ENCODE measurements around the gene SPATA22. TPM values are rescaled to one million over a fixed set of nuclear protein-coding genes. Genes with fewer than 3 reads are reported as not detected.
"Not testable (repeated sequence)": the region's sequence is repeated elsewhere in the genome, so short reads cannot be mapped to it uniquely, and the experiment has no call there.

The SPATA22 gene
- total and polyA plus RNA-seq, 2 of the 4 experiments (the other 2 are of a cell fraction), result 0.18 to 0.29 TPM

DNA sequence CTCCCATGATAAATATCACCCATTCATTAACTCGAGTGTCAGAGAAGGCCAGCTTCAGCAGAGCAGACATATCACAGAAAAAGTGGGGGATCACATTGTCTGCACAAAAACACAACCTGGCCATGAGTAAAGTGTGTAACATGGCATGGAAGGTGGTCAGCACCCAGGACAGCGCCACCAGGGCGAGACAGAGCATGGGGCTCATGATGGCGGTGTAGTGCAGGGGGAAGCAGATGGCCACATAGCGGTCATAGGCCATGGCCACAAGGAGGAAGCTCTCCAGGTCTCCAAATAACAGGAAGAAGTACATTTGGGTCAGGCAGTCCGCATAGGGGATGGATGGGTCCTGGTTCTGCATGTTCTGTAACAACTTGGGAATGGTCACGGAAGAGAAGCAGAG, 73.8 kb downstream of the SPATA22 start:
- H3K23ac ChIP-seq (ENCODE audit: low read depth, low read length); H3K9me3 ChIP-seq (ENCODE audit: control insufficient read depth, insufficient read depth, low read length); H3K4me1 ChIP-seq (ENCODE audit: control insufficient read depth, insufficient read depth, low read length); POLR2A ChIA-PET (ENCODE audit: unreplicated experiment); H3K9me1 ChIP-seq (ENCODE audit: insufficient read depth, low read length); dilution Hi-C loops (cut with HindIII; ENCODE audit: low sequenced_read_pairs, unreplicated experiment); H2BK5ac ChIP-seq (ENCODE audit: low read depth, low read length, poor library complexity, severe bottlenecking); CTCF ChIA-PET; H4K5ac ChIP-seq (ENCODE audit: low read depth, low read length); H2BK20ac ChIP-seq (ENCODE audit: low read depth, low read length); ATAC-seq (ENCODE audit: low read depth); H2BK15ac ChIP-seq (ENCODE audit: low read depth, low read length); H3K36me3 ChIP-seq (ENCODE audit: control insufficient read depth, insufficient read depth, low read length); H3K27ac ChIP-seq (ENCODE audit: insufficient read depth, low read length); H2AK9ac ChIP-seq (replicated peaks; ENCODE audit: low read depth, low read length, poor library complexity); H3K4ac ChIP-seq (ENCODE audit: low read depth, low read length); H3K9ac ChIP-seq (ENCODE audit: low read depth, low read length); H3K18ac ChIP-seq (ENCODE audit: low read depth, low read length); H4K91ac ChIP-seq (ENCODE audit: insufficient read depth, low read depth, low read length); H3K4me2 ChIP-seq (ENCODE audit: low read depth, low read length); H2AFZ ChIP-seq (replicated peaks; ENCODE audit: low read length, poor library complexity); H3K56ac ChIP-seq (ENCODE audit: extremely low read depth, insufficient read depth, low read length); H3K27me3 ChIP-seq (ENCODE audit: control insufficient read depth, insufficient read depth, low read length); intact Hi-C loops (cut with micrococcal nuclease); in situ Hi-C loops (cut with MboI; ENCODE audit: low sequenced_read_pairs); H3K4me3 ChIP-seq (ENCODE audit: insufficient read depth, low read depth, low read length); DNase-seq; BruUV-seq (replicated peaks); H4K20me1 ChIP-seq (ENCODE audit: insufficient read depth, low read length); H2AK5ac ChIP-seq (ENCODE audit: low read depth, low read length); H3K79me1 ChIP-seq (ENCODE audit: low read depth in 1 of 2, low read length in 2 of 2); H2BK120ac ChIP-seq (ENCODE audit: low read depth, low read length); H3K14ac ChIP-seq (replicated peaks; ENCODE audit: low read depth, low read length); H4K8ac ChIP-seq (ENCODE audit: low read depth in 2 of 2, low read length in 2 of 2): not testable (repeated sequence)
- WGBS, 2 experiments (ENCODE audit: extremely low coverage in 2 of 2, insufficient read length in 1 of 2), result 42% methylated on average over 5 of the region's 7 CpGs; no CpG with 5 or more reads in 1 of the 2 experiments

Other genes with a start within 250 kb of the SPATA22 start
- not detected in 2 replicates for gene OR3A1, start 173.5 kb downstream of the SPATA22 start, total RNA-seq (2012; rRNA removed)
- not detected in 2 replicates for gene OR3A1, start 173.5 kb downstream of the SPATA22 start, polyA plus RNA-seq (2012; rRNA removed)
- not detected in 2 replicates for gene OR3A2, start 85.5 kb downstream of the SPATA22 start, total RNA-seq (2012; rRNA removed)
- not detected in 2 replicates for gene OR3A2, start 85.5 kb downstream of the SPATA22 start, polyA plus RNA-seq (2012; rRNA removed)
- not detected in 2 replicates for gene OR1E1, start 73.4 kb downstream of the SPATA22 start, total RNA-seq (2012; rRNA removed)
- gene OR1E1, start 73.4 kb downstream of the SPATA22 start, polyA plus RNA-seq (2012; rRNA removed), result not detected in 2 replicates
- not detected in 2 replicates for gene OR3A3, start 60.4 kb downstream of the SPATA22 start, total RNA-seq (2012; rRNA removed)
- not detected in 2 replicates for gene OR3A3, start 60.4 kb downstream of the SPATA22 start, polyA plus RNA-seq (2012; rRNA removed)
- gene OR1E2, start 38.0 kb downstream of the SPATA22 start, total RNA-seq (2012; rRNA removed), result not detected in 2 replicates
- not detected in 2 replicates for gene OR1E2, start 38.0 kb downstream of the SPATA22 start, polyA plus RNA-seq (2012; rRNA removed)
- gene ASPA, start 4.2 kb upstream of the SPATA22 start, total RNA-seq (2012; rRNA removed), result not detected in 2 replicates
- 0.02 TPM in 1 of 2 replicates, not detected in the other for gene ASPA, start 4.2 kb upstream of the SPATA22 start, polyA plus RNA-seq (2012; rRNA removed)
- under 0.01 and 0.18 TPM in 2 replicates for gene TRPV3, start 86.0 kb upstream of the SPATA22 start, total RNA-seq (2012; rRNA removed)
- 0.10 and 0.26 TPM in 2 replicates for gene TRPV3, start 86.0 kb upstream of the SPATA22 start, polyA plus RNA-seq (2012; rRNA removed)
- 0.28 and 0.54 TPM in 2 replicates for gene TRPV1, start 137.6 kb upstream of the SPATA22 start, total RNA-seq (2012; rRNA removed)
- gene TRPV1, start 137.6 kb upstream of the SPATA22 start, polyA plus RNA-seq (2012; rRNA removed), result 1.5 and 1.9 TPM in 2 replicates
- 12.8 and 14.3 TPM in 2 replicates for gene SHPK, start 164.4 kb upstream of the SPATA22 start, total RNA-seq (2012; rRNA removed)
- 10.7 and 11.1 TPM in 2 replicates for gene SHPK, start 164.4 kb upstream of the SPATA22 start, polyA plus RNA-seq (2012; rRNA removed)
- 4.7 and 6.9 TPM in 2 replicates for gene CTNS, start 164.9 kb upstream of the SPATA22 start, total RNA-seq (2012; rRNA removed)
- gene CTNS, start 164.9 kb upstream of the SPATA22 start, polyA plus RNA-seq (2012; rRNA removed), result 4.7 and 5.3 TPM in 2 replicates
- gene TAX1BP3, start 196.8 kb upstream of the SPATA22 start, total RNA-seq (2012; rRNA removed), result 146 and 170 TPM in 2 replicates
- gene TAX1BP3, start 196.8 kb upstream of the SPATA22 start, polyA plus RNA-seq (2012; rRNA removed), result 176 and 196 TPM in 2 replicates
- 10.8 and 10.9 TPM in 2 replicates for gene EMC6, start 197.0 kb upstream of the SPATA22 start, total RNA-seq (2012; rRNA removed)
- 80.5 and 84.4 TPM in 2 replicates for gene EMC6, start 197.0 kb upstream of the SPATA22 start, polyA plus RNA-seq (2012; rRNA removed)
- 1.7 and 1.8 TPM in 2 replicates for gene P2RX5, start 224.3 kb upstream of the SPATA22 start, total RNA-seq (2012; rRNA removed)
- 3.5 and 3.7 TPM in 2 replicates for gene P2RX5, start 224.3 kb upstream of the SPATA22 start, polyA plus RNA-seq (2012; rRNA removed)

Data from IMR-90 (cell line).